Activated T-helper 1 cell treated with anti-CD3 and anti-CD28 coated beads, Interleukin-12 subunit alpha, Interleukin-12 subunit beta, Interleukin-2, Interleukin-4 antibody, amounts not matched to agents 30 ng/mL and 10 ng/mL and 1 ng/mL, durations not matched to agents 14 hours and 24 hours and 36 hours (primary cell): ENCODE data around the gene TESK2. TPM values are rescaled to one million over a fixed set of nuclear protein-coding genes. Genes with fewer than 3 reads are reported as not detected.
"Not testable (repeated sequence)": the region's sequence is repeated elsewhere in the genome, so short reads cannot be mapped to it uniquely, and the experiment has no call there.

Experiments used
- DNase-seq: peaks from one replicate; pipeline ENCODE4 v3.0.0; 2021; ENCODE audit warnings: low spot score
- H3K27ac Mint-ChIP-seq: one replicate; pipeline ENCODE4 v1.8.0; 2021; ENCODE audit warnings: mild to moderate bottlenecking, mixed read lengths
- H3K27me3 Mint-ChIP-seq: one replicate; pipeline ENCODE4 v1.8.0; 2022; ENCODE audit warnings: mild to moderate bottlenecking, moderate library complexity, mixed read lengths; ENCODE audit not compliant: insufficient read depth
- H3K36me3 Mint-ChIP-seq: one replicate; pipeline ENCODE4 v1.8.0; 2021; ENCODE audit warnings: low read depth, mixed read lengths
- H3K4me1 Mint-ChIP-seq: one replicate; pipeline ENCODE4 v1.8.0; 2021; ENCODE audit warnings: low read depth, mixed read lengths
- H3K4me3 Mint-ChIP-seq: one replicate; pipeline ENCODE4 v1.8.0; 2021; ENCODE audit warnings: mild to moderate bottlenecking, moderate library complexity, mixed read lengths
- H3K9me3 Mint-ChIP-seq: one replicate; pipeline ENCODE4 v1.8.0; 2021; ENCODE audit warnings: mixed read lengths
- intact Hi-C: fragments of 100-400 bp; cut with micrococcal nuclease; formaldehyde crosslinking; loops from one replicate; pipeline ENCODE4 v1.15.1; 2024
- total RNA-seq: library from RNA; stranded (reverse); gene quantifications from 2 replicates; pipeline ENCODE4 v1.2.3, GENCODE V29; 2022

TESK2 gene
- total RNA-seq, 1 donor from 2014 or later = 1.4 TPM

- Mint-ChIP-seq H3K4me1 (peaks cover 34% of the 10 kb centered on the region), H3K27ac (no peak overlapping the region), H3K36me3 (peaks cover under 1% of the 10 kb centered on the region), H3K27me3 (no peaks in the 10 kb centered on the region), H3K4me3 (no peak overlapping the region), H3K9me3 (no peaks in the 10 kb centered on the region)
- DNase-seq = no peak
- intact Hi-C loops = no loop called here
These were observed 12.7 kb upstream of the TESK2 start for GRCh38 chr1:45503462-45504360.

GRCh38 chr1:45501505-45501859 lies 10.5 kb upstream of the TESK2 start:
- H3K4me1 Mint-ChIP-seq = peaks cover 37% of the 10 kb centered on the region
- intact Hi-C loops = loop anchor here (2.0 kb wide), 1 partner anchor 49 kb away; the partner anchor contains the start of gene AKR1A1
- H3K4me3 Mint-ChIP-seq = peak overlapping the region; percentile 93
- DNase-seq = no peak
- no peaks in the 10 kb centered on the region for H3K27me3 Mint-ChIP-seq
- no peaks in the 10 kb centered on the region for H3K9me3 Mint-ChIP-seq
- H3K36me3 Mint-ChIP-seq = peaks cover 2% of the 10 kb centered on the region
- no peak overlapping the region for H3K27ac Mint-ChIP-seq

GRCh38 chr1:45499415-45499769 lies 8.4 kb upstream of the TESK2 start:
- DNase-seq = no peak
- no peaks in the 10 kb centered on the region for H3K9me3 Mint-ChIP-seq
- peak overlapping the region; percentile 83 for H3K27ac Mint-ChIP-seq
- intact Hi-C loops = no loop called here
- peak overlapping the region; percentile 93 for H3K4me3 Mint-ChIP-seq
- peaks cover 3% of the 10 kb centered on the region for H3K36me3 Mint-ChIP-seq
- peaks cover 37% of the 10 kb centered on the region for H3K4me1 Mint-ChIP-seq
- H3K27me3 Mint-ChIP-seq = no peaks in the 10 kb centered on the region

- peaks cover 3% of the 10 kb centered on the region for H3K36me3 Mint-ChIP-seq
- no peak for DNase-seq
- H3K4me1 Mint-ChIP-seq = peaks cover 37% of the 10 kb centered on the region
- no peaks in the 10 kb centered on the region for H3K9me3 Mint-ChIP-seq
- intact Hi-C loops = no loop called here
- no peaks in the 10 kb centered on the region for H3K27me3 Mint-ChIP-seq
- H3K4me3 Mint-ChIP-seq = peak overlapping the region; percentile 93
- no peak overlapping the region for H3K27ac Mint-ChIP-seq
These were observed 7.3 kb upstream of the TESK2 start for GRCh38 chr1:45498279-45498678.

- peaks cover 5% of the 10 kb centered on the region for H3K4me1 Mint-ChIP-seq
- peaks cover 6% of the 10 kb centered on the region for H3K36me3 Mint-ChIP-seq
- DNase-seq = peak; percentile 45
- H3K4me3 Mint-ChIP-seq = no peak overlapping the region
- no peaks in the 10 kb centered on the region for H3K9me3 Mint-ChIP-seq
- intact Hi-C loops = loop anchor here (1.0 to 5.0 kb wide), 6 partner anchors 134 to 809 kb away; partner anchors contain the start of genes BTBD19, DYNLT4, LRRC41 and MAST2
- H3K27me3 Mint-ChIP-seq = no peaks in the 10 kb centered on the region
- H3K27ac Mint-ChIP-seq = no peak overlapping the region
These were observed 2.2 kb upstream of the TESK2 start for GRCh38 chr1:45493116-45493697.

- no peak overlapping the region for H3K4me3 Mint-ChIP-seq
- H3K36me3 Mint-ChIP-seq = peaks cover 6% of the 10 kb centered on the region
- H3K9me3 Mint-ChIP-seq = no peaks in the 10 kb centered on the region
- H3K27ac Mint-ChIP-seq = no peak overlapping the region
- no peak for DNase-seq
- peaks cover 5% of the 10 kb centered on the region for H3K4me1 Mint-ChIP-seq
- no peaks in the 10 kb centered on the region for H3K27me3 Mint-ChIP-seq
- intact Hi-C loops = loop anchor here (1.0 to 5.0 kb wide), 6 partner anchors 133 to 810 kb away; partner anchors contain the start of genes BTBD19, DYNLT4, LRRC41 and MAST2
These were observed 1.7 kb upstream of the TESK2 start for GRCh38 chr1:45492691-45493090.

GRCh38 chr1:45491487-45492260 lies 711 bp upstream of the TESK2 start:
- no peaks in the 10 kb centered on the region for H3K9me3 Mint-ChIP-seq
- H3K4me3 Mint-ChIP-seq = no peak overlapping the region
- no peak for DNase-seq
- H3K4me1 Mint-ChIP-seq = peaks cover 5% of the 10 kb centered on the region
- no peak overlapping the region for H3K27ac Mint-ChIP-seq
- H3K27me3 Mint-ChIP-seq = no peaks in the 10 kb centered on the region
- H3K36me3 Mint-ChIP-seq = peaks cover 6% of the 10 kb centered on the region
- intact Hi-C loops = loop anchor here (1.0 to 5.0 kb wide), 13 partner anchors 9 to 817 kb away; partner anchors contain the start of genes AKR1A1, ARMH1, BTBD19 and CCDC163

GRCh38 chr1:45490121-45490625 lies 790 bp downstream of the TESK2 start:
- peaks cover 3% of the 10 kb centered on the region for H3K36me3 Mint-ChIP-seq
- intact Hi-C loops = loop anchor here (2.0 to 5.0 kb wide), 6 partner anchors 33 to 812 kb away; partner anchors contain the start of genes BTBD19, DYNLT4, IPP and LRRC41
- no peak overlapping the region for H3K4me3 Mint-ChIP-seq
- no peak overlapping the region for H3K27ac Mint-ChIP-seq
- no peaks in the 10 kb centered on the region for H3K9me3 Mint-ChIP-seq
- no peaks in the 10 kb centered on the region for H3K27me3 Mint-ChIP-seq
- H3K4me1 Mint-ChIP-seq = peaks cover 5% of the 10 kb centered on the region
- DNase-seq = no peak

GRCh38 chr1:45489379-45489778 lies 1.6 kb downstream of the TESK2 start:
- H3K9me3 Mint-ChIP-seq, H3K4me3 Mint-ChIP-seq, DNase-seq, intact Hi-C loops, H3K4me1 Mint-ChIP-seq, H3K27ac Mint-ChIP-seq, H3K27me3 Mint-ChIP-seq, H3K36me3 Mint-ChIP-seq: not testable (repeated sequence)

- peaks cover 5% of the 10 kb centered on the region for H3K4me1 Mint-ChIP-seq
- no peaks in the 10 kb centered on the region for H3K27me3 Mint-ChIP-seq
- H3K36me3 Mint-ChIP-seq = peaks cover 3% of the 10 kb centered on the region
- no peak for DNase-seq
- no peaks in the 10 kb centered on the region for H3K9me3 Mint-ChIP-seq
- H3K27ac Mint-ChIP-seq = no peak overlapping the region
- intact Hi-C loops = no loop called here
- H3K4me3 Mint-ChIP-seq = no peak overlapping the region
These were observed 2.1 kb downstream of the TESK2 start for GRCh38 chr1:45488666-45489377.

- no peak for DNase-seq
- Mint-ChIP-seq H3K4me3 (no peak overlapping the region), H3K4me1 (no peaks in the 10 kb centered on the region), H3K9me3 (no peaks in the 10 kb centered on the region), H3K27me3 (no peaks in the 10 kb centered on the region), H3K36me3 (peaks cover 3% of the 10 kb centered on the region), H3K27ac (no peak overlapping the region)
- intact Hi-C loops = no loop called here
These were observed 5.0 kb downstream of the TESK2 start for GRCh38 chr1:45485949-45486348.
